CD4-positive, alpha-beta T cell treated with Interferon gamma for 1 hour (primary cell): Measurements from ENCODE around the gene ZNF77.
"Not testable (repeated sequence)": the region's sequence is repeated elsewhere in the genome, so short reads cannot be mapped to it uniquely, and the experiment has no call there.

Experiments used
- DNase-seq: peaks from one replicate; pipeline ENCODE4 v3.0.0-alpha.2; 2020

The ZNF77 gene

GRCh38 chr19:2912306-2912705 is 32.5 kb downstream of the ZNF77 start:
- DNase-seq: no peak

- DNase-seq: no peak
These were observed 38.1 kb downstream of the ZNF77 start for GRCh38 chr19:2906631-2907195.

GRCh38 chr19:2905918-2906519 is 38.8 kb downstream of the ZNF77 start:
- DNase-seq: no peak

- not testable (repeated sequence) for DNase-seq
These were observed 41.4 kb downstream of the ZNF77 start for GRCh38 chr19:2903326-2903725.

GRCh38 chr19:2902590-2903218 is 42.1 kb downstream of the ZNF77 start:
- no peak for DNase-seq

GRCh38 chr19:2900296-2901252 is 44.2 kb downstream of the ZNF77 start, which contains the start of gene ZNF57:
ZNF57 (plus strand) TSS chr19:2900928; CDS start chr19:2901046, 118 bp downstream.
- DNase-seq: peak; percentile 98

GRCh38 chr19:2896694-2897093 is 48.1 kb downstream of the ZNF77 start:
- no peak for DNase-seq

- DNase-seq: not testable (repeated sequence)
These were observed 54.2 kb downstream of the ZNF77 start for GRCh38 chr19:2890531-2890930.

GRCh38 chr19:2888731-2889224 is 56.0 kb downstream of the ZNF77 start:
- peak; percentile 85 for DNase-seq

GRCh38 chr19:2887391-2887914 is 57.3 kb downstream of the ZNF77 start:
- no peak for DNase-seq

- no peak for DNase-seq
These were observed 59.0 kb downstream of the ZNF77 start for GRCh38 chr19:2885736-2886135.

- no peak for DNase-seq
These were observed 60.9 kb downstream of the ZNF77 start for GRCh38 chr19:2883686-2884439.
